Erythroblast (primary cell): ENCODE data around the gene UBE2G2.

Experiments
- GATA1 ChIP-seq: IDR thresholded peaks from 2 replicates; pipeline ENCODE4 v1.6.1; 2011; ENCODE audit warnings: low read depth, mild to moderate bottlenecking, control low read depth, low read length, moderate library complexity
- POLR2A ChIP-seq: IDR thresholded peaks from 2 replicates; pipeline ENCODE4 v1.6.1; 2011; ENCODE audit warnings: mild to moderate bottlenecking, low read length

DNA sequence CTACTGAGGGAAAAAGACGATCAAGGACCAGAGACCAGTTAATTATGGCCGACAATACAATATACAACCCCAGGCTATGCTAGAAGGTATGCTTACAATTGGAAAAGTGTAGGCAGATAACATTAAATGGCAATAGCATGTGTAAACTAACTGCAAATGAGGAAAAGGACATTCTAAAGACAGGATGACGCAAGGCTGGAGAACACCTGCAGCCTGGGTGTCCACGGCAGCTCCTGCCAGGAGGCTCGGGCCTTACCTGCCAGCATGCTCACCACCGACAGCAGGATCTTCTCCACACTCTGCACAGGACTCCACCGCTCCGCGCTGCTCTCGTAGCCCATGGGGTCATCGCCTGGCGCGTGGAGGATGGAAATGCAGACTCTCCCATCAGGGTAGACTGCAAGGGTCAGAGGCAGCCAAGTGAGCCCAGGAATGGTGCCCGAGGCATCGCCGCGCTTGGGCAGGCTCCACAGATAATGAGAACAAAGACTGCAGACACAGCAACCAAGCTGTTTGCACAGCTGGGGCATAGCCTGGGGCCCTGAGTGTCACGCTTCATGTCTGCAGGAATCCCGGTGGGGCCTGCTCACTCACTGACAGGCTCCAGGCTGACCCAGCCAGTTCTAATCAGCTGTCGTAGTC lies 28.2 kb downstream of the UBE2G2 start:
- no peak for TF ChIP-seq POLR2A
- TF ChIP-seq GATA1 = no peak
